Heart right ventricle (tissue), 16 donors: ENCODE measurements around the gene ZNF618. TPM values are rescaled to one million over a fixed set of nuclear protein-coding genes. Genes with fewer than 3 reads are reported as not detected.
A peak's percentile ranks its signal among the peaks of the same experiment; 100 is the strongest.

Experiments used
- ATAC-seq, 8 donors: fragments of 200-7000 bp; cut with Tn5 transposase; one replicate each; pipeline ENCODE4 v1.9.1; 2020; ENCODE audit warnings: mild to moderate bottlenecking in 8 of 8, moderate library complexity in 8 of 8, moderate number of reproducible peaks in 1 of 8
- DNase-seq, 2 donors: peaks; one replicate each; pipeline ENCODE4 v3.0.0-alpha.2; 2020
- H3K27ac ChIP-seq, 10 donors: fragments of 200-600 bp; sonication (generic) in 2 of 10; one replicate each; pipeline versions ENCODE4 v1.5.0 to v1.8.0; 2020 to 2022; ENCODE audit warnings: mild to moderate bottlenecking in 3 of 10
- H3K27me3 ChIP-seq, 7 donors: fragments of 200-600 bp; one replicate each; pipeline ENCODE4 v1.8.0; 2021 to 2022; ENCODE audit warnings: mild to moderate bottlenecking in 2 of 7
- H3K36me3 ChIP-seq, 9 donors: fragments of 200-600 bp; sonication (generic) in 1 of 9; one replicate each; pipeline versions ENCODE4 v1.5.0 to v1.8.0; 2020 to 2022; ENCODE audit warnings: mild to moderate bottlenecking in 2 of 9
- H3K4me1 ChIP-seq, 9 donors: fragments of 200-600 bp; sonication (generic) in 1 of 9; one replicate each; pipeline versions ENCODE4 v1.5.0 to v1.8.0; 2020 to 2022; ENCODE audit warnings: mild to moderate bottlenecking in 4 of 9
- H3K4me3 ChIP-seq, 10 donors: fragments of 200-600 bp; sonication (generic) in 2 of 10; one replicate each; pipeline versions ENCODE4 v1.5.0 to v1.8.0; 2020 to 2022; ENCODE audit warnings: mild to moderate bottlenecking in 7 of 10, moderate library complexity in 2 of 10
- H3K9me3 ChIP-seq, 11 donors: fragments of 200-600 bp in 10 of 11; sonication (generic) in 2 of 11; one replicate each; pipeline versions ENCODE4 v1.5.0 to v1.8.0; 2013 to 2022; ENCODE audit warnings: mild to moderate bottlenecking in 2 of 11, control low read depth in 1 of 11, moderate library complexity in 1 of 11
- WGBS, 2 donors: extraction: QIAGEN DNeasy Blood & Tissue Kit; methylation state at CpG; one replicate each; pipeline ENCODE4 v1.1.7; 2013; ENCODE audit warnings: inconsistent platforms in 1 of 2; 5-methylcytosine and 5-hydroxymethylcytosine counted together
- intact Hi-C, 10 donors: fragments of 100-400 bp; cut with DNase I; formaldehyde crosslinking; loops; one replicate each; pipeline versions ENCODE4 v1.11.1 to v1.14.2; 2022
- polyA plus RNA-seq, 2 donors: library from polyadenylated mRNA; stranded (reverse); fragments of 200-250 nt; gene quantifications; one replicate each; pipeline ENCODE4 v1.2.3, GENCODE V29; 2013
- total RNA-seq, 10 donors: library from RNA; stranded (reverse); fragmentation: NEBNext Ultra II Directional in 3 of 10; extraction: Animal tissue kit (Norgen Biotek cat#: 25700) in 3 of 10; gene quantifications; one replicate each; pipeline versions ENCODE4 v1.2.1 to v1.2.4, GENCODE V29; 2021 to 2023
- TF ChIP-seq, protein P1 (sequence below), 9 donors: fragments of 200-600 bp; sonication (generic) in 2 of 9; IDR thresholded peaks; one replicate each; pipeline versions ENCODE4 v1.5.0 to v1.8.0; 2021 to 2022; ENCODE audit warnings: antibody characterized with exemption in 9 of 9, mild to moderate bottlenecking in 5 of 9, moderate library complexity in 1 of 9
- donor health status: Arrhythmogenic right ventricular cardiomyopathy.
- donor health status: ischemic (EF 13 %, LVEDD 7.1; RV severe dilation, severe dysfunction).
- donor health status: healthy with polysubstance abuse.
- donor health status: DM: no; HTN: yes; CAD: no.
- donor health status: DM: no; HTN: no; CAD: no.
- donor health status: ischemic (EF 25% LVEDD 6.9; RV normal size, moderate dysfunction).
- donor health status: ischemic (EF 25% LVEDD 5.7; RV mildly dilated, moderate dysfunction).
- donor health status: healthy.
- donor health status: DM: yes; HTN: yes; CAD: no.
- donor health status: Ischemic cardiomyopathy.
- donor health status: ischemic (EF 35%, LVEDD 5.7; RV mildly dilated, moderate dysfunction).
- donor health status: nonischemic (EF 11% LVEDD 7.7; RV severe dilation, severe dysfunction).
- donor health status: DM: yes; HTN: yes; CAD: no.
- donor health status: PGD.
- donor health status: ischemic (EF 29% LVEDD 5.4; RV normal size, mild dysfunction).
- donor health status: nonischemic (EF 23%, LVEDD 6.1; RV moderate dilation, normal function).

The ZNF618 gene
- total and polyA plus RNA-seq, 12 donors, result 0.59 to 2.5 (median 1.6) TPM

DNA sequence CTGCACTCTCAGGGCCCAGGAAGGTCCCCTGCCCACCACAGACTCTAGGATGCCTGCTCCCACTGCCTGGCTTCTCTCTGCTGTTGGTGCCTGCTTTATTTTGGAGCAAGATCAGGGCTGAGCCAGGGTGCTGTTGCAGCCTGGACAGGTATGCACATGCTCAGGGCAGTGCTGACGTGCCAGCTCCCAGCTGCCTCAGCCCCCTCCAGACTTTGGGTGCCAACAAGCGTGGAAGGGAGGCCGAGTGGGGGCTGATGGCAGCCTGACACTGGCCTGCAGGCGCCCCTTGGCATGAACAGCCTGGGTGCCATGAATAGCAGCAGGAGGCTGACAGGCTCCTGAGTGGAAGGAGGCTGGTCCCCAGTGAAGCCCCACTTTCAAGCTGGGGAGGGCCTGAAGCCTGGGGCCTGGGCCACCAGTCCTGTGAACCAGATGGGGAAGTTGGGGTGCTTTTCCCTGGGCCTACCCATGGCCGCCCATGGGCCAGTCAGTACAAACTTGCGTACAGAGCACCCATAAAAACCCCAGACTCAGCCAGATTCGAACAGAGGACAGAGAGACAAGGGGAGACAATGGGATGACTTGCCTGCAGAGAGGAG is 195.2 kb downstream of the ZNF618 start:
- Histone ChIP-seq H3K27ac (no peak overlapping the region), H3K27me3 (peaks cover 0 to 11% (median 8%) of the 10 kb centered on the region in 7 donors), H3K36me3 (no peaks in the 10 kb centered on the region), H3K4me3 (no peak overlapping the region), H3K9me3 (no peaks in the 10 kb centered on the region), H3K4me1 (peaks cover 0 to 13% (median 7%) of the 10 kb centered on the region in 9 donors)
- DNase-seq, result no peak
- TF ChIP-seq, protein P1, sequence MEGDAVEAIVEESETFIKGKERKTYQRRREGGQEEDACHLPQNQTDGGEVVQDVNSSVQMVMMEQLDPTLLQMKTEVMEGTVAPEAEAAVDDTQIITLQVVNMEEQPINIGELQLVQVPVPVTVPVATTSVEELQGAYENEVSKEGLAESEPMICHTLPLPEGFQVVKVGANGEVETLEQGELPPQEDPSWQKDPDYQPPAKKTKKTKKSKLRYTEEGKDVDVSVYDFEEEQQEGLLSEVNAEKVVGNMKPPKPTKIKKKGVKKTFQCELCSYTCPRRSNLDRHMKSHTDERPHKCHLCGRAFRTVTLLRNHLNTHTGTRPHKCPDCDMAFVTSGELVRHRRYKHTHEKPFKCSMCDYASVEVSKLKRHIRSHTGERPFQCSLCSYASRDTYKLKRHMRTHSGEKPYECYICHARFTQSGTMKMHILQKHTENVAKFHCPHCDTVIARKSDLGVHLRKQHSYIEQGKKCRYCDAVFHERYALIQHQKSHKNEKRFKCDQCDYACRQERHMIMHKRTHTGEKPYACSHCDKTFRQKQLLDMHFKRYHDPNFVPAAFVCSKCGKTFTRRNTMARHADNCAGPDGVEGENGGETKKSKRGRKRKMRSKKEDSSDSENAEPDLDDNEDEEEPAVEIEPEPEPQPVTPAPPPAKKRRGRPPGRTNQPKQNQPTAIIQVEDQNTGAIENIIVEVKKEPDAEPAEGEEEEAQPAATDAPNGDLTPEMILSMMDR (IDR thresholded peaks at IDR 0.05), result no peak
- peak in 1 of 8 donors; percentile 35 for ATAC-seq
- WGBS, 2 donors, result 65 to 82% methylated on average over 7 of the region's 7 CpGs
- intact Hi-C loops, result no loop called here

GRCh38 chr9:114072184-114073140 is 196.4 kb downstream of the ZNF618 start:
- WGBS, 2 donors, result 61 to 63% methylated on average over 14 of the region's 14 CpGs
- H3K4me3 ChIP-seq, result no peak overlapping the region
- ATAC-seq (peak; percentile 48 to 88 (median 82)), DNase-seq (peak; percentile 33 to 58)
- H3K9me3 ChIP-seq, result no peaks in the 10 kb centered on the region
- TF ChIP-seq, protein P1 (IDR thresholded peaks at IDR 0.05), result no peak
- peaks cover 0 to 22% (median 8%) of the 10 kb centered on the region in 7 donors for H3K27me3 ChIP-seq
- H3K27ac ChIP-seq, result no peak overlapping the region
- intact Hi-C loops, result no loop called here
- peaks cover 0 to 13% (median 7%) of the 10 kb centered on the region in 9 donors for H3K4me1 ChIP-seq
- no peaks in the 10 kb centered on the region for H3K36me3 ChIP-seq

DNA sequence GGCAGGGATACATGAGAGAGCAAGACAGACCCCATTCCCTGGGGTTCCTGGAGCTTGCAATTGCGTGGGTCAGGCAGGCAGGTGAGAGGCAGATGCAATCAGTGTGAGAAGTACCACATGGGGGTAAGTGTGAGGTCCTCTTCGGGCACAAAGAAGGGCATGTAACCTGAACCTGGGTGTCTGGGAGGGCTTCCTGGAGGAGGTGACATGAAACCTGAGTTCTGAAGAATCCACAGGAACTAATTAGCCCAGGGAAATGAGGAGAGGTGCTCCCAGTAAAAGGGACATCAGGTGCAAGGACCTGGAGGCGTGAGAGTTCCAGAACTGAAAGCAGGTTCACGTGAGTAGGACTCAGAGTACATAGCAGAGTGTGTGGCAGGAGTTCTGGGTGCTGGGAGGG is 199.5 kb downstream of the ZNF618 start:
- no peak for ATAC-seq
- intact Hi-C loops, result no loop called here
- 53 to 70% methylated on average over 4 of the region's 4 CpGs for WGBS, 2 donors

More for the DNA sequence above, 199.5 kb downstream of the ZNF618 start:
- Histone ChIP-seq H3K4me1 (peaks cover 0 to 13% (median 7%) of the 10 kb centered on the region in 9 donors), H3K9me3 (no peaks in the 10 kb centered on the region), H3K27me3 (peaks cover 0 to 44% (median 17%) of the 10 kb centered on the region in 7 donors), H3K27ac (no peak overlapping the region), H3K4me3 (no peak overlapping the region), H3K36me3 (no peaks in the 10 kb centered on the region)
- TF ChIP-seq, protein P1 (IDR thresholded peaks at IDR 0.05), result no peak
- DNase-seq, result no peak
